HFFc6 (cell line): ENCODE results near the gene FKBP3. TPM values are rescaled to one million over a fixed set of nuclear protein-coding genes. Genes with fewer than 3 reads are reported as not detected.

ENCODE experiments used
- DNase-seq: peaks from one replicate; pipeline ENCODE4 v3.0.0-alpha.2; 2018
- H3K27ac Mint-ChIP-seq: 2 replicates; pipeline ENCODE4 v1.8.0; 2020; ENCODE audit warnings: mild to moderate bottlenecking, mixed read lengths
- H3K27me3 Mint-ChIP-seq: 2 replicates; pipeline ENCODE4 v1.8.0; 2021; ENCODE audit warnings: mild to moderate bottlenecking, moderate library complexity, mixed read lengths; ENCODE audit not compliant: insufficient read depth
- H3K36me3 Mint-ChIP-seq: 2 replicates; pipeline ENCODE4 v1.8.0; 2021; ENCODE audit warnings: low read depth, mixed read lengths
- H3K4me1 Mint-ChIP-seq: 2 replicates; pipeline ENCODE4 v1.8.0; 2020; ENCODE audit warnings: low read depth, mixed read lengths
- H3K4me3 Mint-ChIP-seq: 2 replicates; pipeline ENCODE4 v1.8.0; 2020; ENCODE audit warnings: mild to moderate bottlenecking, moderate library complexity, mixed read lengths
- H3K9me3 Mint-ChIP-seq: 2 replicates; pipeline ENCODE4 v1.8.0; 2020; ENCODE audit warnings: mild to moderate bottlenecking, mixed read lengths
- CTCF ChIP-seq: fragments of 200-600 bp; sonication (generic); IDR thresholded peaks from 2 replicates; pipeline ENCODE4 v1.5.0; 2021; ENCODE audit warnings: antibody characterized with exemption, mild to moderate bottlenecking
- total RNA-seq, 6 experiments: library from RNA; stranded (reverse); fragmentation: NEBNext Ultra II Directional; extraction: Animal tissue kit (Norgen Biotek cat#: 25700); gene quantifications; 2 replicates in 1 of 6; 3 replicates in 5 of 6; pipeline ENCODE4 v1.2.3, GENCODE V29; 2021

Gene FKBP3
- total RNA-seq, 6 experiments from 2014 or later, result 75.6 to 89.0 (median 79.5) TPM

- Mint-ChIP-seq H3K36me3 (peaks cover 37% of the 10 kb centered on the region), H3K4me1 (peaks cover 29% of the 10 kb centered on the region), H3K27me3 (no peaks in the 10 kb centered on the region; the same call in 1 of the 2 replicates), H3K4me3 (no peak overlapping the region), H3K27ac (no peak overlapping the region), H3K9me3 (no peaks in the 10 kb centered on the region)
- DNase-seq, result no peak
- TF ChIP-seq CTCF, result no peak
These were observed 39.1 kb downstream of the FKBP3 start for GRCh38 chr14:45095143-45095542.

- Mint-ChIP-seq H3K4me1 (peaks cover 38% of the 10 kb centered on the region), H3K9me3 (no peaks in the 10 kb centered on the region), H3K27me3 (no peaks in the 10 kb centered on the region; the same call in 1 of the 2 replicates), H3K36me3 (peaks cover 31% of the 10 kb centered on the region), H3K27ac (no peak overlapping the region), H3K4me3 (no peak overlapping the region)
- no peak for TF ChIP-seq CTCF
- no peak for DNase-seq
These were observed 40.0 kb downstream of the FKBP3 start for GRCh38 chr14:45094275-45094674.

- peaks cover 59% of the 10 kb centered on the region for H3K4me1 Mint-ChIP-seq
- no peaks in the 10 kb centered on the region for H3K27me3 Mint-ChIP-seq
- no peak overlapping the region for H3K4me3 Mint-ChIP-seq
- H3K36me3 Mint-ChIP-seq, result peaks cover 15% of the 10 kb centered on the region
- peak overlapping the region; percentile 1; the same call in 1 of the 2 replicates for H3K27ac Mint-ChIP-seq
- no peak for TF ChIP-seq CTCF
- no peaks in the 10 kb centered on the region for H3K9me3 Mint-ChIP-seq
- no peak for DNase-seq
These were observed 42.6 kb downstream of the FKBP3 start for GRCh38 chr14:45091710-45092109.

- no peaks in the 10 kb centered on the region for H3K9me3 Mint-ChIP-seq
- peaks cover 73% of the 10 kb centered on the region for H3K4me1 Mint-ChIP-seq
- no peaks in the 10 kb centered on the region for H3K27me3 Mint-ChIP-seq
- TF ChIP-seq CTCF, result no peak
- peaks cover 5% of the 10 kb centered on the region; the same call in 1 of the 2 replicates for H3K36me3 Mint-ChIP-seq
- DNase-seq, result peak; percentile 48
- H3K4me3 Mint-ChIP-seq, result peak overlapping the region; percentile 24
- H3K27ac Mint-ChIP-seq, result peak overlapping the region; percentile 46
These were observed 44.5 kb downstream of the FKBP3 start for GRCh38 chr14:45089813-45090212.

- peak overlapping the region; percentile 94 for H3K27ac Mint-ChIP-seq
- H3K9me3 Mint-ChIP-seq, result no peaks in the 10 kb centered on the region
- H3K4me3 Mint-ChIP-seq, result peak overlapping the region; percentile 98
- H3K36me3 Mint-ChIP-seq, result peaks cover 5% of the 10 kb centered on the region; the same call in 1 of the 2 replicates
- peak; percentile 2 for DNase-seq
- H3K4me1 Mint-ChIP-seq, result peaks cover 59% of the 10 kb centered on the region
- no peak for TF ChIP-seq CTCF
- H3K27me3 Mint-ChIP-seq, result no peaks in the 10 kb centered on the region; the same call in 1 of the 2 replicates
These were observed 49.3 kb downstream of the FKBP3 start for GRCh38 chr14:45084946-45085346.
